RWPE2 (cell line): ENCODE results near the gene ATXN7L3.

ENCODE experiments used
- ATAC-seq: fragments of 200-7000 bp; cut with Tn5 transposase; 3 replicates; pipeline ENCODE4 v1.9.1; 2021; ENCODE audit warnings: low read depth
- DNase-seq: peaks from one replicate; pipeline ENCODE4 v3.0.0-alpha.2; 2020; ENCODE audit warnings: low spot score
- H3K27ac ChIP-seq: fragments of 450-650 bp; 2 replicates; pipeline ENCODE4 v1.5.1; 2017; ENCODE audit warnings: mild to moderate bottlenecking; ENCODE audit not compliant: poor library complexity, severe bottlenecking
- H3K27me3 ChIP-seq: fragments of 250-450 bp; sonication (Bioruptor Pico); 2 replicates; pipeline ENCODE4 v1.5.1; 2021; ENCODE audit warnings: mild to moderate bottlenecking, moderate library complexity; ENCODE audit not compliant: insufficient read depth, poor library complexity, severe bottlenecking
- H3K36me3 ChIP-seq: fragments of 250-450 bp; sonication (Bioruptor Pico); 2 replicates; pipeline ENCODE4 v1.5.1; 2020; ENCODE audit warnings: low read depth, mild to moderate bottlenecking, moderate library complexity
- H3K4me1 ChIP-seq: fragments of 250-450 bp; sonication (Bioruptor Pico); 2 replicates; pipeline ENCODE4 v1.5.1; 2021; ENCODE audit warnings: mild to moderate bottlenecking, moderate library complexity; ENCODE audit not compliant: insufficient read depth, poor library complexity, severe bottlenecking
- H3K4me3 ChIP-seq: fragments of 250-450 bp; sonication (Bioruptor Pico); 2 replicates; pipeline ENCODE4 v1.5.1; 2021; ENCODE audit warnings: mild to moderate bottlenecking, moderate library complexity; ENCODE audit not compliant: severe bottlenecking
- H3K9me3 ChIP-seq: fragments of 250-450 bp; sonication (Bioruptor Pico); 2 replicates; pipeline ENCODE4 v1.5.1; 2021; ENCODE audit warnings: mild to moderate bottlenecking, moderate library complexity; ENCODE audit not compliant: severe bottlenecking
- CTCF ChIP-seq: fragments of 450-650 bp; IDR thresholded peaks from one replicate; pipeline ENCODE4 v1.5.1; 2017; ENCODE audit warnings: mild to moderate bottlenecking, moderate library complexity; ENCODE audit not compliant: poor library complexity, severe bottlenecking

Gene ATXN7L3

GRCh38 chr17:44205962-44206824, 6.5 kb upstream of the ATXN7L3 start:
- Histone ChIP-seq H3K27ac (peak overlapping the region; percentile 47), H3K4me3 (no peak overlapping the region), H3K36me3 (peaks cover 38% of the 10 kb centered on the region), H3K4me1 (peaks cover 39% of the 10 kb centered on the region), H3K27me3 (no peaks in the 10 kb centered on the region), H3K9me3 (no peaks in the 10 kb centered on the region)
- ATAC-seq (no peak), DNase-seq (no peak)
- no peak for TF ChIP-seq CTCF

GRCh38 chr17:44204441-44204882, 4.8 kb upstream of the ATXN7L3 start:
- DNase-seq, result peak; percentile 76
- Histone ChIP-seq H3K27ac (peak overlapping the region; percentile 47), H3K36me3 (peaks cover 23% of the 10 kb centered on the region), H3K27me3 (no peaks in the 10 kb centered on the region), H3K9me3 (no peaks in the 10 kb centered on the region), H3K4me1 (peaks cover 36% of the 10 kb centered on the region), H3K4me3 (no peak overlapping the region)
- no peak for TF ChIP-seq CTCF
- peak; percentile 28; the same call in 1 of the 3 replicates for ATAC-seq

- peaks cover 17% of the 10 kb centered on the region for H3K36me3 ChIP-seq
- H3K4me3 ChIP-seq, result no peak overlapping the region
- peak overlapping the region; percentile 47 for H3K27ac ChIP-seq
- ATAC-seq, result no peak
- H3K4me1 ChIP-seq, result peaks cover 30% of the 10 kb centered on the region
- no peak for DNase-seq
- peak; percentile 57 for TF ChIP-seq CTCF
- H3K27me3 ChIP-seq, result no peaks in the 10 kb centered on the region
- no peaks in the 10 kb centered on the region for H3K9me3 ChIP-seq
These were observed 4.2 kb upstream of the ATXN7L3 start for GRCh38 chr17:44203731-44204440.

GRCh38 chr17:44202756-44203155, 3.1 kb upstream of the ATXN7L3 start:
- Histone ChIP-seq H3K27me3 (no peaks in the 10 kb centered on the region), H3K27ac (peak overlapping the region; percentile 47), H3K36me3 (peaks cover 12% of the 10 kb centered on the region), H3K9me3 (no peaks in the 10 kb centered on the region), H3K4me1 (peaks cover 22% of the 10 kb centered on the region), H3K4me3 (no peak overlapping the region)
- DNase-seq, result no peak
- ATAC-seq, result no peak
- no peak for TF ChIP-seq CTCF
